ENCODE data around the gene MDC1. TPM values are rescaled to one million over a fixed set of nuclear protein-coding genes. Genes with fewer than 3 reads are reported as not detected.
A peak's percentile ranks its signal among the peaks of the same experiment; 100 is the strongest.

The MDC1 gene
- total and polyA plus RNA-seq, 2 of the 13 experiments (the other 11 are each of a cell fraction or from before 2014, with no cell fraction given), result 8.4 to 14.0 TPM

- no peak for TF ChIP-seq ZBTB37 (CRISPR knock-in tag; IDR thresholded peaks at IDR 0.05)
- peak; percentile 88 for TF ChIP-seq RERE (CRISPR knock-in tag; IDR thresholded peaks at IDR 0.05; ENCODE audit: low read depth)
- 0 out of 2 replicates have a peak, but pooled peaks have one; percentile 29 for TF ChIP-seq DPF2 (CRISPR knock-in tag; IDR thresholded peaks at IDR 0.05; ENCODE audit: borderline replicate concordance, low read depth)
- no peak for TF ChIP-seq NFIB (CRISPR knock-in tag; IDR thresholded peaks at IDR 0.05; ENCODE audit: borderline replicate concordance)
- TF ChIP-seq ZNF850 (CRISPR knock-in tag; conservative IDR thresholded peaks at IDR 0.05), result no peak
- TF ChIP-seq ZNF276 (CRISPR knock-in tag; IDR thresholded peaks at IDR 0.05; ENCODE audit: low read depth), result no peak
- TF ChIP-seq NRL (CRISPR knock-in tag; IDR thresholded peaks at IDR 0.05; ENCODE audit: borderline replicate concordance), result peak; percentile 93; the same call in 1 of the 2 replicates
- peak; percentile 95; the same call in 1 of the 2 replicates for TF ChIP-seq ZNF691 (CRISPR knock-in tag; IDR thresholded peaks at IDR 0.05; ENCODE audit: borderline replicate concordance, low read depth)
- TF ChIP-seq RFXANK (CRISPR knock-in tag; IDR thresholded peaks at IDR 0.05), result peak; percentile 93; the same call in 1 of the 2 replicates
- TF ChIP-seq ZNF775 (CRISPR knock-in tag; IDR thresholded peaks at IDR 0.05; ENCODE audit: borderline replicate concordance), result no peak; the same call in 1 of the 2 replicates
- peak; percentile 92 for TF ChIP-seq GATAD1 (CRISPR knock-in tag; IDR thresholded peaks at IDR 0.05)
- 0 out of 2 replicates have a peak, but pooled peaks have one; percentile 22 for TF ChIP-seq ZNF20 (CRISPR knock-in tag; IDR thresholded peaks at IDR 0.05)
- peak; percentile 90 for TF ChIP-seq PHF20 (CRISPR knock-in tag; IDR thresholded peaks at IDR 0.05)
- TF ChIP-seq ZNF674 (CRISPR knock-in tag; IDR thresholded peaks at IDR 0.05; ENCODE audit: low read depth), result no peak
- no peak; the same call in 1 of the 2 replicates for TF ChIP-seq MTF1 (CRISPR knock-in tag; IDR thresholded peaks at IDR 0.05)
- TF ChIP-seq NFATC3 (CRISPR knock-in tag; IDR thresholded peaks at IDR 0.05), result 0 out of 2 replicates have a peak, but pooled peaks have one; percentile 14
- TF ChIP-seq ATF2 (CRISPR knock-in tag; IDR thresholded peaks at IDR 0.05), result peak; percentile 97
Observed at GRCh38 chr6:30717129-30717844, at the start of gene MDC1 (continued).

Data from HepG2 (cell line).